Esophagus squamous epithelium (tissue), 5 donors: ENCODE data around the gene GPC6. TPM values are rescaled to one million over a fixed set of nuclear protein-coding genes. Genes with fewer than 3 reads are reported as not detected.

Source experiments
- DNase-seq: peaks from one replicate; lab custom pipeline; 2025; lab: John Stamatoyannopoulos, UW
- H3K27ac ChIP-seq, 4 donors: fragments of 200-600 bp; sonication (generic); one replicate each; pipeline ENCODE4 v1.5.1; 2016 to 2019; ENCODE audit warnings: mild to moderate bottlenecking in 1 of 4
- H3K27me3 ChIP-seq, 4 donors: fragments of 200-600 bp; sonication (generic); 1 replicate in 3 of 4; 2 replicates in 1 of 4; pipeline versions ENCODE4 v1.5.1 to v1.6.0; 2017 to 2021; ENCODE audit warnings: antibody characterized with exemption in 1 of 4
- H3K36me3 ChIP-seq, 3 donors: fragments of 200-600 bp; sonication (generic); one replicate each; pipeline ENCODE4 v1.5.1; 2016 to 2019
- H3K4me1 ChIP-seq, 3 donors: fragments of 200-600 bp; sonication (generic); one replicate each; pipeline ENCODE4 v1.5.1; 2017 to 2019
- H3K4me3 ChIP-seq, 4 donors: fragments of 200-600 bp; sonication (generic); 1 replicate in 3 of 4; 2 replicates in 1 of 4; pipeline ENCODE4 v1.5.1; 2016 to 2019; ENCODE audit warnings: mild to moderate bottlenecking in 2 of 4, moderate library complexity in 1 of 4
- H3K9me3 ChIP-seq, 3 donors: fragments of 200-600 bp; sonication (generic); one replicate each; pipeline ENCODE4 v1.5.1; 2016 to 2019
- CTCF ChIP-seq, 6 experiments: fragments of 450-650 bp in 4 of 6; fragments of 200-600 bp in 2 of 6; sonication (generic) in 2 of 6; IDR thresholded peaks; one replicate each; pipeline ENCODE4 v1.5.1; 2016 to 2019; ENCODE audit warnings: antibody characterized with exemption in 6 of 6, mild to moderate bottlenecking in 4 of 6, moderate library complexity in 4 of 6
- POLR2A ChIP-seq, 4 donors: fragments of 450-650 bp; IDR thresholded peaks; one replicate each; pipeline ENCODE4 v1.6.1; 2017; ENCODE audit warnings: antibody characterized with exemption in 4 of 4, mild to moderate bottlenecking in 4 of 4, moderate library complexity in 3 of 4
- WGBS, 2 donors: methylation state at CpG; one replicate each; pipeline ENCODE4 v1.1.5; 2018; 5-methylcytosine and 5-hydroxymethylcytosine counted together
- intact Hi-C: fragments of 100-400 bp; cut with DNase I; formaldehyde crosslinking; loops from one replicate; pipeline ENCODE4 v1.15.0; 2022
- total RNA-seq, 4 donors: library from RNA; depleted of rRNA; stranded (reverse); fragments of >200 nt; gene quantifications; one replicate each; pipeline ENCODE4 v1.1.0, GENCODE V29; 2016
- donor health status: DM: yes; HTN: yes; CAD: no.

The GPC6 gene
- total RNA-seq, 4 donors from 2014 or later = 0.57 to 8.6 (median 2.6) TPM

- no peak for TF ChIP-seq CTCF (IDR thresholded peaks at IDR 0.05)
- TF ChIP-seq POLR2A (IDR thresholded peaks at IDR 0.05) = no peak
- Histone ChIP-seq H3K36me3 (no peaks in the 10 kb centered on the region), H3K27me3 (no peaks in the 10 kb centered on the region), H3K4me1 (no peaks in the 10 kb centered on the region), H3K4me3 (no peak overlapping the region), H3K27ac (no peak overlapping the region), H3K9me3 (no peaks in the 10 kb centered on the region)
- intact Hi-C loops = no loop called here
- no peak for DNase-seq
- 61% methylated on average over 1 of the region's 2 CpGs for WGBS, 2 donors
Measured at GRCh38 chr13:93805736-93806135, 579.1 kb downstream of the GPC6 start.

- WGBS, 2 donors = 53 to 56% methylated on average over 1 of the region's 1 CpG
- Histone ChIP-seq H3K9me3 (no peaks in the 10 kb centered on the region), H3K27ac (no peak overlapping the region), H3K36me3 (no peaks in the 10 kb centered on the region), H3K4me3 (no peak overlapping the region), H3K27me3 (no peaks in the 10 kb centered on the region), H3K4me1 (no peaks in the 10 kb centered on the region)
- intact Hi-C loops = no loop called here
- DNase-seq = no peak
- TF ChIP-seq POLR2A (IDR thresholded peaks at IDR 0.05) = no peak
- no peak for TF ChIP-seq CTCF (IDR thresholded peaks at IDR 0.05)
Measured at GRCh38 chr13:93806861-93807260, 580.3 kb downstream of the GPC6 start.

- Histone ChIP-seq H3K36me3 (no peaks in the 10 kb centered on the region), H3K27me3 (no peaks in the 10 kb centered on the region), H3K9me3 (no peaks in the 10 kb centered on the region), H3K4me1 (no peaks in the 10 kb centered on the region), H3K27ac (no peak overlapping the region), H3K4me3 (no peak overlapping the region)
- TF ChIP-seq POLR2A (IDR thresholded peaks at IDR 0.05) = no peak
- no peak for TF ChIP-seq CTCF (IDR thresholded peaks at IDR 0.05)
- WGBS, 2 donors = 35 to 49% methylated on average over 4 of the region's 4 CpGs
- intact Hi-C loops = no loop called here
- DNase-seq = no peak
Measured at GRCh38 chr13:93810264-93810663, 583.7 kb downstream of the GPC6 start.

DNA sequence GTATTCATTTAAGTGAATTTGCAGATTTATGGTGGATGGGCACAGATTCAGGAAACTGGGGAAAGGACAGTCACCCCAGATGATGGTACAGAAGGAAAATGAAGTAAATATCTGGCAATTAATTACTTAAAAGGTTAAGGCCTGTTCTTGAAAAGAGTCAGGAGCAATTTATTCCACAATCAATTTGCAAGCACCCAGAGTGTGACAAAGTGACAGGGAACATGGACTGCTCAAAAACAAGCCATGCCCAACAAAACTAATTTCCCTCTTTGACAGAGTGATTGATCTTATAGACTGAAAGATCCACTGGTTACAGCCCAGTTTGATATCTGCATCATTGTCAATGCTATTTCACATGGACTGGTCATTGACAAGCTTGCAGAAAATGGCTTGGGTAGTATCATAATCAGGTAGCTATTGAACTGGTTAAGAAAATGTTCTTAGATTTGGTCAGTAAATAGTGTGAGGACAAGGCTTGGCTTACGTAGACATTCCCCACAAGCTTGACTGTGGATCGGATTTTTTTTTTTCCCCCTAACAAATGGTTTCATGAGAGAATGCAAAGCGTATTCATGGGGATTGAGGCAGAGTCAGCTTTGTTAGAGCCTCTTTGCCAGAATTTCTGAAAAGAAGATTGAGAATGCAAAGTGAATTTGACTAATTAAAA lies 584.6 kb downstream of the GPC6 start:
- 81 to 85% methylated on average over 3 of the region's 3 CpGs for WGBS, 2 donors
- H3K9me3 ChIP-seq = no peaks in the 10 kb centered on the region
- intact Hi-C loops = no loop called here
- no peak overlapping the region for H3K27ac ChIP-seq
- no peak overlapping the region for H3K4me3 ChIP-seq
- H3K36me3 ChIP-seq = no peaks in the 10 kb centered on the region
- H3K4me1 ChIP-seq = no peaks in the 10 kb centered on the region
- DNase-seq = no peak
- no peaks in the 10 kb centered on the region for H3K27me3 ChIP-seq
- TF ChIP-seq POLR2A (IDR thresholded peaks at IDR 0.05) (no peak), CTCF (IDR thresholded peaks at IDR 0.05) (no peak)

- TF ChIP-seq POLR2A (IDR thresholded peaks at IDR 0.05) = no peak
- TF ChIP-seq CTCF (IDR thresholded peaks at IDR 0.05) = no peak
- H3K27me3 ChIP-seq = no peaks in the 10 kb centered on the region
- no peak overlapping the region for H3K4me3 ChIP-seq
- no peaks in the 10 kb centered on the region for H3K4me1 ChIP-seq
- no peak for DNase-seq
- no peak overlapping the region for H3K27ac ChIP-seq
- no peaks in the 10 kb centered on the region for H3K9me3 ChIP-seq
- WGBS, 2 donors = 67 to 75% methylated on average over 1 to 3 of the region's 3 CpGs
- no peaks in the 10 kb centered on the region for H3K36me3 ChIP-seq
- intact Hi-C loops = no loop called here
Measured at GRCh38 chr13:93811738-93812112, 585.1 kb downstream of the GPC6 start.
